ENCODE measurements around the gene C2CD4B. TPM values are rescaled to one million over a fixed set of nuclear protein-coding genes. Genes with fewer than 3 reads are reported as not detected.
A peak's percentile ranks its signal among the peaks of the same experiment; 100 is the strongest.

Gene C2CD4B
- polyA plus RNA-seq, 4 donors, result 1.4 to 3.7 (median 3.2) TPM; not detected in 1

GRCh38 chr15:62145015-62145735 lies 19.9 kb downstream of the C2CD4B start:
- no peaks in the 10 kb centered on the region for H3K36me3 ChIP-seq (ENCODE audit: control insufficient read depth in 3 of 3, insufficient read depth in 2 of 3, low read depth in 1 of 3, low read length in 3 of 3)
- H3K27ac ChIP-seq (ENCODE audit: low read depth in 1 of 3, low read length in 2 of 3), result no peak overlapping the region
- no peaks in the 10 kb centered on the region for H3K9me3 ChIP-seq (ENCODE audit: control insufficient read depth in 2 of 2, insufficient read depth in 1 of 2, low read depth in 1 of 2, low read length in 1 of 2)
- H3K27me3 ChIP-seq (ENCODE audit: control insufficient read depth in 3 of 3, insufficient read depth in 3 of 3, low read length in 3 of 3), result no peaks in the 10 kb centered on the region
- peaks cover 0 to 26% (median 4%) of the 10 kb centered on the region in 3 donors for H3K4me1 ChIP-seq (ENCODE audit: control insufficient read depth in 3 of 3, insufficient read depth in 2 of 3, low read depth in 1 of 3, low read length in 2 of 3)
- 65 to 76% (median 71%) methylated on average over 10 of the region's 10 CpGs for WGBS, 3 donors
- DNase-seq (no peak), FAIRE-seq (no peak)
- H3K4me3 ChIP-seq (ENCODE audit: low read depth in 1 of 3, low read length in 3 of 3), result no peak overlapping the region

- no peaks in the 10 kb centered on the region for H3K27me3 ChIP-seq (ENCODE audit: control insufficient read depth in 3 of 3, insufficient read depth in 3 of 3, low read length in 3 of 3)
- H3K4me3 ChIP-seq (ENCODE audit: low read depth in 1 of 3, low read length in 3 of 3), result no peak overlapping the region
- H3K4me1 ChIP-seq (ENCODE audit: control insufficient read depth in 3 of 3, insufficient read depth in 2 of 3, low read depth in 1 of 3, low read length in 2 of 3), result peaks cover 0 to 34% (median 7%) of the 10 kb centered on the region in 3 donors
- no peaks in the 10 kb centered on the region for H3K36me3 ChIP-seq (ENCODE audit: control insufficient read depth in 3 of 3, insufficient read depth in 2 of 3, low read depth in 1 of 3, low read length in 3 of 3)
- H3K27ac ChIP-seq (ENCODE audit: low read depth in 1 of 3, low read length in 2 of 3), result peak overlapping the region in 1 of 3 donors; percentile 80
- DNase-seq, result peak in 1 of 2 donors; percentile 39
- H3K9me3 ChIP-seq (ENCODE audit: control insufficient read depth in 2 of 2, insufficient read depth in 1 of 2, low read depth in 1 of 2, low read length in 1 of 2), result no peaks in the 10 kb centered on the region
- no peak for FAIRE-seq
- WGBS, 3 donors, result 12 to 53% (median 27%) methylated on average over 3 of the region's 3 CpGs
These were observed 22.3 kb downstream of the C2CD4B start for GRCh38 chr15:62142736-62143135.

GRCh38 chr15:62141643-62142588 lies 23.2 kb downstream of the C2CD4B start:
- FAIRE-seq, result peak; percentile 67
- Histone ChIP-seq H3K27ac (ENCODE audit: low read depth in 1 of 3, low read length in 2 of 3) (peak overlapping the region in 2 of 3 donors; percentile 23 to 80), H3K4me1 (ENCODE audit: control insufficient read depth in 3 of 3, insufficient read depth in 2 of 3, low read depth in 1 of 3, low read length in 2 of 3) (peaks cover 0 to 39% (median 6%) of the 10 kb centered on the region in 3 donors), H3K36me3 (ENCODE audit: control insufficient read depth in 3 of 3, insufficient read depth in 2 of 3, low read depth in 1 of 3, low read length in 3 of 3) (no peaks in the 10 kb centered on the region), H3K27me3 (ENCODE audit: control insufficient read depth in 3 of 3, insufficient read depth in 3 of 3, low read length in 3 of 3) (no peaks in the 10 kb centered on the region), H3K9me3 (ENCODE audit: control insufficient read depth in 2 of 2, insufficient read depth in 1 of 2, low read depth in 1 of 2, low read length in 1 of 2) (no peaks in the 10 kb centered on the region), H3K4me3 (ENCODE audit: low read depth in 1 of 3, low read length in 3 of 3) (no peak overlapping the region)
- WGBS, 3 donors, result 14 to 53% (median 27%) methylated on average over 5 of the region's 5 CpGs
- peak; percentile 80 to 89 for DNase-seq

GRCh38 chr15:62141200-62141599 lies 23.9 kb downstream of the C2CD4B start:
- H3K4me1 ChIP-seq (ENCODE audit: control insufficient read depth in 3 of 3, insufficient read depth in 2 of 3, low read depth in 1 of 3, low read length in 2 of 3), result peaks cover 0 to 46% (median 6%) of the 10 kb centered on the region in 3 donors
- peak overlapping the region in 2 of 3 donors; percentile 74 to 80 for H3K27ac ChIP-seq (ENCODE audit: low read depth in 1 of 3, low read length in 2 of 3)
- no peaks in the 10 kb centered on the region for H3K36me3 ChIP-seq (ENCODE audit: control insufficient read depth in 3 of 3, insufficient read depth in 2 of 3, low read depth in 1 of 3, low read length in 3 of 3)
- FAIRE-seq, result no peak
- no peak for DNase-seq
- no peaks in the 10 kb centered on the region for H3K9me3 ChIP-seq (ENCODE audit: control insufficient read depth in 2 of 2, insufficient read depth in 1 of 2, low read depth in 1 of 2, low read length in 1 of 2)
- H3K27me3 ChIP-seq (ENCODE audit: control insufficient read depth in 3 of 3, insufficient read depth in 3 of 3, low read length in 3 of 3), result no peaks in the 10 kb centered on the region
- WGBS, 3 donors, result 9 to 62% (median 40%) methylated on average over 1 of the region's 1 CpG
- no peak overlapping the region for H3K4me3 ChIP-seq (ENCODE audit: low read depth in 1 of 3, low read length in 3 of 3)

- peak overlapping the region in 1 of 3 donors; percentile 68 for H3K27ac ChIP-seq (ENCODE audit: low read depth in 1 of 3, low read length in 2 of 3)
- peaks cover 7 to 61% (median 10%) of the 10 kb centered on the region in 3 donors for H3K4me1 ChIP-seq (ENCODE audit: control insufficient read depth in 3 of 3, insufficient read depth in 2 of 3, low read depth in 1 of 3, low read length in 2 of 3)
- H3K36me3 ChIP-seq (ENCODE audit: control insufficient read depth in 3 of 3, insufficient read depth in 2 of 3, low read depth in 1 of 3, low read length in 3 of 3), result no peaks in the 10 kb centered on the region
- H3K9me3 ChIP-seq (ENCODE audit: control insufficient read depth in 2 of 2, insufficient read depth in 1 of 2, low read depth in 1 of 2, low read length in 1 of 2), result no peaks in the 10 kb centered on the region
- FAIRE-seq (no peak), DNase-seq (peak in 1 of 2 donors; percentile 31)
- no peaks in the 10 kb centered on the region for H3K27me3 ChIP-seq (ENCODE audit: control insufficient read depth in 3 of 3, insufficient read depth in 3 of 3, low read length in 3 of 3)
- no peak overlapping the region for H3K4me3 ChIP-seq (ENCODE audit: low read depth in 1 of 3, low read length in 3 of 3)
- WGBS, 3 donors, result 54 to 72% (median 63%) methylated on average over 5 of the region's 5 CpGs
These were observed 27.0 kb downstream of the C2CD4B start for GRCh38 chr15:62138124-62138523.

DNA sequence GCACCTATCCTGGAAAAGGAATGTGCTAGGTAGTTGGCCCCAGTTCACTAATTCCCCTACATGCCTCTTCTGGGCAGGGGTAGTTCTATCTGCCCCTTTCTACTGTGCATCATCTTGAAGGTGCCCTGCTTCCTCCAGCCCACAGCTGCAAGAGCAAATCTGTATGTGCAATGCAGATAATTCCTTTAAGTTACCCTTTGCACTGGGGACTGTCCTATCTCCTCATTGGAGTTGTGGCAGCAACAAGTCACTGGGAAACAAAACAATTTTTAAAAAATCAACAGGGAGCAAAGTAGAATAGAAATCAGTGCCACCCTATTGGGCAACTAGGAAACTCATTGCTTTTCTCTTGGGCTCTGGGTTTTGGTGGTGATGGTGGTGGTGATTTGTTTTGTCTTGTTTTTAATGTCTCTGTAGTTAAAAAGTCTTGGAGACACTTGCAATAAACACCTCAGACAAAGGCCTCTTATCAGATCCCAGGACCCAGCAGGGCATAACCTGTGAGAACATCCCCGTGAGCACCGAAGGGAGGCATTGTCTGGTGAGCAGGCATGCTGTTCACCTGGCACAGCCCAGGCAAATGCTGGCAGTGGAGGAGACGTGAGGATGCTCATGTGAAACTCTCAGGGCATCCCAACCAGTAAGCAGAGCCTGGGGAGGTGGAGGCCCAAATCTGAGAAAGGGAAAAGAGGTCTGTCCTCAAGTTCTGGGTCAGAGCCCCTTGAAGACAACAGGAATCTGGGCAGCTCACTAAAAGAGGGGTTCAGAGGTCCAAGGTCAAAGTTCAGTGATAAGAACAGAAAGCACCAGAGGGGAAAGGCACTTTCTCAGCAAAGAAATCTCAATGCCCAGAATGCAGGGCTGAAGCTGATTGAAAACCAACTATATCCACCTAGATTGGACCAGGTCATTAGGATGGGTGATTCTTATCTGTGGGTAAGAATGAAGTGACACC lies 27.9 kb downstream of the C2CD4B start:
- H3K27ac ChIP-seq (ENCODE audit: low read depth in 1 of 3, low read length in 2 of 3), result peak overlapping the region in 2 of 3 donors; percentile 8 to 68
- WGBS, 3 donors, result 12 to 58% (median 44%) methylated on average over 3 of the region's 3 CpGs
- FAIRE-seq (no peak), DNase-seq (peak; percentile 64 to 71)
- no peak overlapping the region for H3K4me3 ChIP-seq (ENCODE audit: low read depth in 1 of 3, low read length in 3 of 3)
- no peaks in the 10 kb centered on the region for H3K9me3 ChIP-seq (ENCODE audit: control insufficient read depth in 2 of 2, insufficient read depth in 1 of 2, low read depth in 1 of 2, low read length in 1 of 2)
- no peaks in the 10 kb centered on the region for H3K27me3 ChIP-seq (ENCODE audit: control insufficient read depth in 3 of 3, insufficient read depth in 3 of 3, low read length in 3 of 3)
- no peaks in the 10 kb centered on the region for H3K36me3 ChIP-seq (ENCODE audit: control insufficient read depth in 3 of 3, insufficient read depth in 2 of 3, low read depth in 1 of 3, low read length in 3 of 3)
- peaks cover 7 to 56% (median 7%) of the 10 kb centered on the region in 3 donors for H3K4me1 ChIP-seq (ENCODE audit: control insufficient read depth in 3 of 3, insufficient read depth in 2 of 3, low read depth in 1 of 3, low read length in 2 of 3)

DNA sequence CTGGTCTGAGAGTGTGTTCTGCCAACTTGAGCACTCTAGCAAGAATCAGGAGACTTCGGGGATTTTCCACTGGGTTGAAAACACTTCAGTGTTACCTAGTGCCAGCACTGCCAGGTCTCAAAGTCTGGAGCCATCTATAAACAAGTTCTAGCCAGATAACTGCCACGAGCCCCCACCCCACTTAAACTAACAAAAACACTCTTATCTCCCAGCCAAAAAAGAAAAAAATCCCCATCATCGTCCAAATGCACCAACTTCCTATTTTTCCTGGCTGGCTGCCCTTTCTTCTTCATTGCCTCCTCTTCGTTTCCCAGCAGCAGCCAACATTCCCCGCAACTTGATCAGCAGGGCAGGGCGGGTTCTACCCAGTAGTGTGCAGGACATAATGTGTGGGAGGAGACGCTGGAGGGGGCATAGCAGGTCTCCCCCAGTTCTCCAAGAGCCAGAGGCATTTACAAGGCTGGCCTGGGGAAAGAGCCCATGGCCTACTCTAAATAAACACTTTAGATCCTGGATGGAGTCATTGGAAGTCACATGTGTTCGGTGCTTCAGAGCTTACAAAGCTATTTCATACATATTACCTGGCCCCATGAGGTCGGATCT lies 29.5 kb downstream of the C2CD4B start:
- peak overlapping the region in 2 of 3 donors; percentile 53 to 68 for H3K27ac ChIP-seq (ENCODE audit: low read depth in 1 of 3, low read length in 2 of 3)
- no peaks in the 10 kb centered on the region for H3K27me3 ChIP-seq (ENCODE audit: control insufficient read depth in 3 of 3, insufficient read depth in 3 of 3, low read length in 3 of 3)
- peak; percentile 59 to 77 for DNase-seq
- no peaks in the 10 kb centered on the region for H3K9me3 ChIP-seq (ENCODE audit: control insufficient read depth in 2 of 2, insufficient read depth in 1 of 2, low read depth in 1 of 2, low read length in 1 of 2)
- H3K4me3 ChIP-seq (ENCODE audit: low read depth in 1 of 3, low read length in 3 of 3), result no peak overlapping the region
- 9 to 39% (median 23%) methylated on average over 9 of the region's 9 CpGs for WGBS, 3 donors
- peaks cover 7 to 42% (median 7%) of the 10 kb centered on the region in 3 donors for H3K4me1 ChIP-seq (ENCODE audit: control insufficient read depth in 3 of 3, insufficient read depth in 2 of 3, low read depth in 1 of 3, low read length in 2 of 3)
- H3K36me3 ChIP-seq (ENCODE audit: control insufficient read depth in 3 of 3, insufficient read depth in 2 of 3, low read depth in 1 of 3, low read length in 3 of 3), result no peaks in the 10 kb centered on the region
- no peak for FAIRE-seq

Measured in small intestine (tissue), 7 donors.